NCI-H1417 treated with DMSO at 0.1 percent for 48 hours (cell line): ENCODE measurements around the gene SSU72.
"Not testable (repeated sequence)": the region's sequence is repeated elsewhere in the genome, so short reads cannot be mapped to it uniquely, and the experiment has no call there.

Experiments
- DNase-seq: peaks from one replicate; lab custom pipeline; 2025; lab: John Stamatoyannopoulos, UW

SSU72 gene

GRCh38 chr1:1505366-1505798, 69.3 kb downstream of the SSU72 start:
- not testable (repeated sequence) for DNase-seq

GRCh38 chr1:1504777-1505365, 69.8 kb downstream of the SSU72 start:
- peak; percentile 47 for DNase-seq

GRCh38 chr1:1495461-1495975, 79.1 kb downstream of the SSU72 start:
- not testable (repeated sequence) for DNase-seq

GRCh38 chr1:1494311-1494710, 80.4 kb downstream of the SSU72 start:
- not testable (repeated sequence) for DNase-seq
